ENCODE data around the gene ZBTB46. TPM values are rescaled to one million over a fixed set of nuclear protein-coding genes. Genes with fewer than 3 reads are reported as not detected.
"Not testable (repeated sequence)": the region's sequence is repeated elsewhere in the genome, so short reads cannot be mapped to it uniquely, and the experiment has no call there.

ZBTB46 gene
- total RNA-seq, 1 donor from 2014 or later = 0.58 TPM

GRCh38 chr20:63733117-63733516 lies 97.9 kb downstream of the ZBTB46 start:
- no peak for DNase-seq (ENCODE audit: low read depth)
- TF ChIP-seq CTCF (conservative IDR thresholded peaks at IDR 0.05; ENCODE audit: low read depth, low read length) = no peak
- no peak overlapping the region for H3K4me3 ChIP-seq (ENCODE audit: low read depth, low read length)

- H3K4me3 ChIP-seq (ENCODE audit: low read depth, low read length) = no peak overlapping the region
- no peak for DNase-seq (ENCODE audit: low read depth)
- no peak for TF ChIP-seq CTCF (conservative IDR thresholded peaks at IDR 0.05; ENCODE audit: low read depth, low read length)
These were observed 98.7 kb downstream of the ZBTB46 start for GRCh38 chr20:63732118-63733095.

GRCh38 chr20:63731410-63731809 lies 99.7 kb downstream of the ZBTB46 start:
- DNase-seq (ENCODE audit: low read depth) = no peak
- H3K4me3 ChIP-seq (ENCODE audit: low read depth, low read length) = no peak overlapping the region
- no peak for TF ChIP-seq CTCF (conservative IDR thresholded peaks at IDR 0.05; ENCODE audit: low read depth, low read length)

GRCh38 chr20:63730189-63730733 lies 100.8 kb downstream of the ZBTB46 start:
- not testable (repeated sequence) for H3K4me3 ChIP-seq (ENCODE audit: low read depth, low read length); DNase-seq (ENCODE audit: low read depth)

GRCh38 chr20:63722967-63723622 lies 108.0 kb downstream of the ZBTB46 start:
- H3K4me3 ChIP-seq (ENCODE audit: low read depth, low read length); DNase-seq (ENCODE audit: low read depth): not testable (repeated sequence)

- no peak for DNase-seq (ENCODE audit: low read depth)
- no peak overlapping the region for H3K4me3 ChIP-seq (ENCODE audit: low read depth, low read length)
- no peak for TF ChIP-seq CTCF (conservative IDR thresholded peaks at IDR 0.05; ENCODE audit: low read depth, low read length)
These were observed 112.1 kb downstream of the ZBTB46 start for GRCh38 chr20:63718996-63719395.

GRCh38 chr20:63714858-63715257 lies 116.2 kb downstream of the ZBTB46 start:
- no peak for TF ChIP-seq CTCF (conservative IDR thresholded peaks at IDR 0.05; ENCODE audit: low read depth, low read length)
- no peak for DNase-seq (ENCODE audit: low read depth)
- no peak overlapping the region for H3K4me3 ChIP-seq (ENCODE audit: low read depth, low read length)

Measured in epithelial cell of proximal tubule (primary cell).